Measurements from ENCODE around the gene ATXN7L1.
"Not testable (repeated sequence)": the region's sequence is repeated elsewhere in the genome, so short reads cannot be mapped to it uniquely, and the experiment has no call there.

ATXN7L1 gene

GRCh38 chr7:105697169-105697568 lies 179.2 kb downstream of the ATXN7L1 start:
- not testable (repeated sequence) for DNase-seq

- no peak for DNase-seq
Measured at GRCh38 chr7:105693576-105693975, 182.8 kb downstream of the ATXN7L1 start.

- peak; percentile 69 for DNase-seq
Measured at GRCh38 chr7:105691680-105692564, 184.5 kb downstream of the ATXN7L1 start.

- peak; percentile 29 for DNase-seq
Measured at GRCh38 chr7:105691082-105691679, 185.2 kb downstream of the ATXN7L1 start.

GRCh38 chr7:105690325-105690945 lies 186.0 kb downstream of the ATXN7L1 start:
- no peak for DNase-seq

GRCh38 chr7:105689067-105689819 lies 187.2 kb downstream of the ATXN7L1 start:
- DNase-seq = no peak

GRCh38 chr7:105688617-105689016 lies 187.8 kb downstream of the ATXN7L1 start:
- no peak for DNase-seq

- no peak for DNase-seq
Measured at GRCh38 chr7:105685161-105685560, 191.2 kb downstream of the ATXN7L1 start.

GRCh38 chr7:105682341-105683060 lies 193.9 kb downstream of the ATXN7L1 start:
- no peak for DNase-seq

GRCh38 chr7:105680505-105681187 lies 195.8 kb downstream of the ATXN7L1 start:
- DNase-seq = no peak

- DNase-seq = no peak
Measured at GRCh38 chr7:105678811-105679495, 197.4 kb downstream of the ATXN7L1 start.

GRCh38 chr7:105677817-105678573 lies 198.4 kb downstream of the ATXN7L1 start:
- peak; percentile 53 for DNase-seq

GRCh38 chr7:105677410-105677730 lies 199.0 kb downstream of the ATXN7L1 start:
- no peak for DNase-seq

GRCh38 chr7:105675934-105676371 lies 200.4 kb downstream of the ATXN7L1 start:
- peak; percentile 64 for DNase-seq

- DNase-seq = no peak
Measured at GRCh38 chr7:105674200-105674920, 202.0 kb downstream of the ATXN7L1 start.

GRCh38 chr7:105673367-105674084 lies 202.9 kb downstream of the ATXN7L1 start:
- no peak for DNase-seq

GRCh38 chr7:105672801-105673200 lies 203.6 kb downstream of the ATXN7L1 start:
- no peak for DNase-seq

- no peak for DNase-seq
Measured at GRCh38 chr7:105666324-105666723, 210.1 kb downstream of the ATXN7L1 start.

- no peak for DNase-seq
Measured at GRCh38 chr7:105665684-105666083, 210.7 kb downstream of the ATXN7L1 start.

All from activated CD4-positive, alpha-beta T cell treated with anti-CD3 and anti-CD28 coated beads, Interleukin-2, amount 50 U/mL, for 1 hour (primary cell).